Omental fat pad (tissue), 4 donors: ENCODE results near the gene NKAIN2. TPM values are rescaled to one million over a fixed set of nuclear protein-coding genes. Genes with fewer than 3 reads are reported as not detected.

Experiments used
- ATAC-seq: fragments of 150-250 bp; one replicate; pipeline ENCODE4 v1.9.1; 2016; ENCODE audit warnings: mild to moderate bottlenecking, moderate library complexity; ENCODE audit not compliant: low FRiP score
- DNase-seq: peaks from one replicate; pipeline ENCODE4 v3.0.0-alpha.2; 2019; ENCODE audit warnings: low spot score
- CTCF ChIP-seq, 3 donors: fragments of 450-650 bp; IDR thresholded peaks; one replicate each; pipeline ENCODE4 v1.5.1; 2016 to 2017; ENCODE audit warnings: antibody characterized with exemption in 3 of 3, mild to moderate bottlenecking in 3 of 3, moderate library complexity in 2 of 3
- total RNA-seq, 4 donors: library from RNA; depleted of rRNA; stranded (reverse); fragments of >200 nt; gene quantifications; one replicate each; pipeline ENCODE4 v1.1.0, GENCODE V29; 2016

NKAIN2 gene
- total RNA-seq, 4 donors from 2014 or later = not detected

- no peak for TF ChIP-seq CTCF (IDR thresholded peaks at IDR 0.05)
- ATAC-seq (no peak), DNase-seq (no peak)
These were observed 389.5 kb downstream of the NKAIN2 start for GRCh38 chr6:124193132-124193531.

DNA sequence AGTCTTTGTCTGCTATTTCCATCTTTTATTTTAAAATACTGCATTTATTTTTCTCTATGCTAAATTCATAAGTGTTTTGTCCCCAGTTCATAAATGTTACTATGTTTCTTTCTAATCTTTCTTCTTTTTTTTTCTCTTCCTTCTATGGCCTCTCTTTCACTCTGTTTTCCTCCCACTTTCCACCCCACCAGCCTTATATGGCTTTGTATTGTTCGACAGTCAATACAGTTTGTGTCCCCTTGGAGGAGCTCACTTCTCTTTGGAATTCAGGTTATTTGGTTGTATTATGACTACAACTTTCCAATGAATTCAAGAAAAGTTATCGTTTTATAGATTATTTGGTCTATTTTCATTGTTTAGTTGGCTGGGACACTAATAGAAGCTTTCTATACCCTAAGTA, 393.5 kb downstream of the NKAIN2 start:
- ATAC-seq = no peak
- no peak for TF ChIP-seq CTCF (IDR thresholded peaks at IDR 0.05)
- DNase-seq = no peak

- no peak for DNase-seq
- no peak for TF ChIP-seq CTCF (IDR thresholded peaks at IDR 0.05)
- no peak for ATAC-seq
These were observed 395.6 kb downstream of the NKAIN2 start for GRCh38 chr6:124199286-124199685.

- no peak for ATAC-seq
- no peak for TF ChIP-seq CTCF (IDR thresholded peaks at IDR 0.05)
These were observed 397.0 kb downstream of the NKAIN2 start for GRCh38 chr6:124200661-124201060.

GRCh38 chr6:124203101-124203811, 399.6 kb downstream of the NKAIN2 start:
- DNase-seq = no peak
- no peak for TF ChIP-seq CTCF (IDR thresholded peaks at IDR 0.05)
- no peak for ATAC-seq

More at GRCh38 chr6:124200661-124201060, 397.0 kb downstream of the NKAIN2 start:
- no peak for DNase-seq

GRCh38 chr6:124203812-124204167, 400.1 kb downstream of the NKAIN2 start:
- no peak for DNase-seq
- no peak for ATAC-seq
- no peak for TF ChIP-seq CTCF (IDR thresholded peaks at IDR 0.05)

GRCh38 chr6:124205921-124206320, 402.3 kb downstream of the NKAIN2 start:
- ATAC-seq = no peak
- no peak for DNase-seq
- no peak for TF ChIP-seq CTCF (IDR thresholded peaks at IDR 0.05)
